GM12891 (cell line): ENCODE data around the gene NOX5.

Source experiments
- PAX5 ChIP-seq: IDR thresholded peaks from 2 replicates; pipeline ENCODE4 v1.6.1; 2011; ENCODE audit warnings: low read length, moderate library complexity, mild to moderate bottlenecking; ENCODE audit not compliant: insufficient read depth, severe bottlenecking
- POLR2A ChIP-seq: IDR thresholded peaks from 2 replicates; pipeline ENCODE4 v1.6.1; 2011; ENCODE audit warnings: low read depth, low read length, control low read depth
- POLR2AphosphoS5 ChIP-seq: IDR thresholded peaks from 2 replicates; pipeline ENCODE4 v1.6.1; 2011; ENCODE audit warnings: low read depth, low read length, control low read depth
- POU2F2 ChIP-seq: IDR thresholded peaks from 2 replicates; pipeline ENCODE4 v1.6.1; 2011; ENCODE audit warnings: low read depth, mild to moderate bottlenecking, control low read depth, low read length, moderate library complexity
- SPI1 ChIP-seq: IDR thresholded peaks from 2 replicates; pipeline ENCODE4 v1.6.1; 2011; ENCODE audit warnings: low read depth, low read length, control low read depth
- TAF1 ChIP-seq: IDR thresholded peaks from 2 replicates; pipeline ENCODE4 v1.6.1; 2011; ENCODE audit warnings: low read depth, low read length, control low read depth

GRCh38 chr15:68994981-68995761 lies 19.3 kb upstream of the NOX5 start:
- no peak for TF ChIP-seq POLR2A
- no peak for TF ChIP-seq POLR2AphosphoS5
- no peak for TF ChIP-seq TAF1
- TF ChIP-seq SPI1, result no peak
- no peak for TF ChIP-seq POU2F2
- TF ChIP-seq PAX5, result no peak
